CD4-positive, alpha-beta T cell treated with Interleukin-1 beta for 1 hour (primary cell): Measurements from ENCODE around the gene MBNL3.

Source experiments
- DNase-seq, 2 donors: peaks; one replicate each; pipeline ENCODE4 v3.0.0-alpha.2; 2020 to 2022

MBNL3 gene, protein sequence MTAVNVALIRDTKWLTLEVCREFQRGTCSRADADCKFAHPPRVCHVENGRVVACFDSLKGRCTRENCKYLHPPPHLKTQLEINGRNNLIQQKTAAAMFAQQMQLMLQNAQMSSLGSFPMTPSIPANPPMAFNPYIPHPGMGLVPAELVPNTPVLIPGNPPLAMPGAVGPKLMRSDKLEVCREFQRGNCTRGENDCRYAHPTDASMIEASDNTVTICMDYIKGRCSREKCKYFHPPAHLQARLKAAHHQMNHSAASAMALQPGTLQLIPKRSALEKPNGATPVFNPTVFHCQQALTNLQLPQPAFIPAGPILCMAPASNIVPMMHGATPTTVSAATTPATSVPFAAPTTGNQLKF

GRCh38 chrX:132488819-132489577 is at the start of gene MBNL3:
TSS of gene MBNL3 (minus strand) at chrX:132489038. CDS start at chrX:132439611, 49,427 bp downstream.
- peak; percentile 68 to 75 for DNase-seq

DNA sequence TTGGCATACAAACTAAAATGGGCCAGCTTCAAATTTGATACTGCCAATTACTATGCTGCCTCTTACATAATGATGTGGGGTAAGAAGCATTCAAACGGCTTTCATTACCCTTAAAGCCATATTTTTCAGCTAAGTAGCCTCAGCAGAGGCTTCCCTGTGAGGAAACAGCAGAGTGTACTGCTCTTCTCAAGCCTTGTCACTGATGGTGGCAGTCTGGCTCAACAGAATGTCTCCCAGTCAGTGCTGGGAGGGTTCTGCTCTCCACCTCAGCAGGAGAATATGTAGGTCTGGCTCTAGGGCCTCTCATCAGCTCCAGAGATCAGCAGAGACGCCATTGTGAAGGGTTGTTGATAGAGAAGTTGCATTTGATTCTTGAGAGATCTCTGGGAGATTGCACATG is 44.6 kb upstream of the MBNL3 start:
- DNase-seq: no peak

DNA sequence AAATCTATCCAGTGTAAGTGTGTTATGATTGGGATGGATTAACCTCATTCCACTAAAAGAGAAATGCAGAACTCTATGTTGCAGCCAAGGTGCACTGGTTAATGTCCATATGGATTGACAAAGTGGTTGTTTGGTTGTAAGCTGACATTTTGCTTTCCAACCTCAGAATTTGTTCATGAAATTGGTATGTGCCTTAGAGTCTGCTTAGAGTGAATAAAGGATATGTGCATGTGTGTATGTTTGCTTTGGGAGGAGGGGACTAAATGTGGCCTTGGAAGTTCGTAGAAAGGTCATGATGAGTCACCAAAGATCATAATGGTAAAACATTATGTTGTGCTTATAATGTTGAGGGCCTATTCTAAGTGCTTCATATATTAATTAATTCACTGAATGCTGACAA is 44.1 kb upstream of the MBNL3 start:
- DNase-seq: no peak

- DNase-seq: no peak
These were observed 43.3 kb upstream of the MBNL3 start for GRCh38 chrX:132532097-132532496.

GRCh38 chrX:132520792-132521191 is 32.0 kb upstream of the MBNL3 start:
- no peak for DNase-seq

DNA sequence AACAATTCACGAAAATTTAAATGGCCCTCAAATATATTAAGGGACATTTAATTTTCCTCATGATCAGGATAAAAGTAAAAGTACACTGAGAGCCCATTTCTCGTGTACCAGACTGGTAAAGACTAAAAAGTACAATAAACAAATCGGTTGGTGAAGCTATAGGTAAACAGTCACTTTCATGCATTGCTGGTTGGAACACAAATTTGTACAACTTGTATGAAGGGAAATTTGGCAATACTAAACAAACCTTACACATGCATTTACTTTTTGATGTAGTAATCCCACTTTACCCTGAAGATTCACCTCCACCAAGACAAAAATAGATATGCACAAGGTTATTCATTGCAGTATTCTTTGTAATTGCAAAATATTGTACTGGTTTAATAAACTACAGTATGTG is 31.4 kb upstream of the MBNL3 start:
- DNase-seq: no peak

DNA sequence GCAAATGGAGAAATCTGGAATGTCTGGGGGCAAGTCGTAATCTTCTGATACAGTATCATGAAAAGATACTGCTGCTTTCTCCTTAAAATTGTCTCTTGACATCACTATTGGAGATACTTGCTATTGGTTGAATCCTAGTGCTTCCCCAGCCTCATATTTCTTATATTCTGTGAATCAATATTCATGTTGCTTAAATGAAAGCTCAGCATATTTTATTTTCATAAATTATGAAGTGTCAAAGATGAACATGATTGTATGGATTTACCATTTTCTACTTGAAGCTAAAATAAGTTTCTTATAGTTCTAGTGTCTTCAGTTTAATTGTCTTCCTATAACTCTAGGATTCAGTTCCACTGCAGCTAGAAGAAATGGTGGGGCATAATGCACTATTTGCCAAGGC is 29.6 kb upstream of the MBNL3 start:
- no peak for DNase-seq

GRCh38 chrX:132508834-132509233 is 20.0 kb upstream of the MBNL3 start:
- no peak for DNase-seq

DNA sequence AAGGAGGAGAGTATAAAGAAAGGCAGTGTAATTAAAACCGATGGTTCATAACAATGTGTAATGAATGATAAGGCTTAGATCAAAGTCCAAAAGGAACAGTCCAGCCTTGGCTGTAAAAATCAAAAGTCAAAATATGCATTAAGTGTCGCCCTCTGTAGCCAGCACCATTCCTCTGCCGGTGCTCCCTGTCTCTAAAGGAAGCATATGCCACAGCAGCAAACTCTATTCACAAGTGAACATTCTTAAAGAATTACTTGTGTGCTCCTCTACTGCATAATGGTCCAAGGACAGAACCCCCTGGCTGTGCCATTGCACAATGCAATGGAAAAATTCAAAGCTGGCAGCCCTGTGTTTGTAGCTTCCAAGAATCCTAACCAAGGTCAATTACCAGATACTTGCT is 16.3 kb upstream of the MBNL3 start:
- DNase-seq: no peak

DNA sequence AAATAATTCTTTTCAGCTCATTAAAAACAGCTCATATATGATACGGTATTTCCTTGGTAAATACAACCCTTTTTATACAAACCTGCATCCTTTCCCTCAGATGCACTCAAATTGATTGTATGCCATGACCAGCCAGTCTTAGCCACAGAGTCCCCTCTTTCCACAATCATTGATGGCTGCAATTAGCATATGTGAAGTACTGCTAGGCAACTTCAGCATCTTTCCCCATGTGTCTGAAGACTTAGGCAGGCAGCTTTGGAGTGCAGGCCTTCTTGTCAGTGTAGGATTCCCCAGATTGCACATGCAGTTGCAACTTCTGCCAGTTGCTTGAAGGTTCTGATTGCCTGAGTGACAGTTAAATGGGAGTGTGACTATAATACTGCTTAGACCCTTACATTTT is 15.6 kb upstream of the MBNL3 start:
- DNase-seq: no peak

- DNase-seq: no peak
These were observed 12.8 kb upstream of the MBNL3 start for GRCh38 chrX:132501606-132502005.

DNA sequence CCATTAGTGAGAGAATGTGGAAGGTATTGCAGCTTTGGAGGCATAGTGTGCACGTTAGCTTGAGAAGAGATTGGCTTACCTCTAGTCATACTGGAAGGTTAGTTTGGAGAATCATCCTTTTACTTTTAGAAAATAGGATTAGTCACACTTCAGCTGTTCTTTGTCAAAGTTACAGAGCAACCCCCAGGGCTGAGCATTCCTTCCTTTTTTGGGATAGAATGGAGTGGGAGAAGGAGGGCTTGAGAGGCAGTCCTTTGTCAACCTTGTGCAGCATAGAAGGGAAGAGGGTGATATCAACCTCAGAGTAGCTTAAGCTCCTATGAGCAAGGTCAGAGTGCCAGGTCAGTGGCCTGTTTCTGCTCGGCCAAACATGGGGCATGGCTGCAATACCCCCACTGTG is 8.6 kb upstream of the MBNL3 start:
- DNase-seq: no peak

DNA sequence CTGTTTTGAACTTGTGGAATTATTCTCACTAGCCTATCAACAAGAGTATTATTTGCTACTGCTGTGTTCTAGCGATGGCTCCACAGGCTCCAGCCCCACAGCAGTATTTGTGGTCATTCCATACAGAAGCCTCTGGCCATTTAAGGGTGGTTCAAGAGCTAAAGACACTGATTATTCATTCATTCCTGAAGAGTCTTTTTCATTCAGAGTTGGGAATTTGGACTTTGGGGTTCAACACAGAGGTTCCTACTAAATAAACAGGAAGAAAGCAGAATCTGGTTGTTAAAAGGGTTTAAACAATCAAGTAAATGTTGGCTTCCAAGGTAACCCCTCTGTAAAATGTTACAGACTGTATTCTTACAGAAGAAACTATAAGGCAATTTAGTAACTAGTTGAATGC is 4.3 kb upstream of the MBNL3 start:
- no peak for DNase-seq

DNA sequence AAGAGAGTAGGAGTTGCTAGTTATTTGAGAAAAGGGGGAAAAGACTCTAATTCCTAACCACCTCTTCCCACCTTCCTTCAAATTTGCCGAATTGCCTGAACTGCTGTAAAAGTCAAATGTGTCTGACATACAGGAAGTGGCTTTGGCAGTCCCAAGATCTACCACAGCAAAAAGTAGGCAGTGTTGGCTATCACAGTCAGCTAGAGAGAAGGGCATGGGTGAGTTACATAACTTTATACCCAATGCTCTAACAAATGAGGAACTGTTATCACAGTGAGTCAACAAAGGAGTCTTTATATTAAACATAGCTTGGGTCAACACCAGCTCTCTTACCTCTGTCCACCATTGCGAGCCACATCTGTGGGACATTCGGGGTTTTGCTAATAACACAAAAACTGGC is 2.4 kb upstream of the MBNL3 start:
- peak; percentile 44 to 60 for DNase-seq

- peak; percentile 40 to 55 for DNase-seq
These were observed 961 bp upstream of the MBNL3 start for GRCh38 chrX:132489578-132490419.

DNA sequence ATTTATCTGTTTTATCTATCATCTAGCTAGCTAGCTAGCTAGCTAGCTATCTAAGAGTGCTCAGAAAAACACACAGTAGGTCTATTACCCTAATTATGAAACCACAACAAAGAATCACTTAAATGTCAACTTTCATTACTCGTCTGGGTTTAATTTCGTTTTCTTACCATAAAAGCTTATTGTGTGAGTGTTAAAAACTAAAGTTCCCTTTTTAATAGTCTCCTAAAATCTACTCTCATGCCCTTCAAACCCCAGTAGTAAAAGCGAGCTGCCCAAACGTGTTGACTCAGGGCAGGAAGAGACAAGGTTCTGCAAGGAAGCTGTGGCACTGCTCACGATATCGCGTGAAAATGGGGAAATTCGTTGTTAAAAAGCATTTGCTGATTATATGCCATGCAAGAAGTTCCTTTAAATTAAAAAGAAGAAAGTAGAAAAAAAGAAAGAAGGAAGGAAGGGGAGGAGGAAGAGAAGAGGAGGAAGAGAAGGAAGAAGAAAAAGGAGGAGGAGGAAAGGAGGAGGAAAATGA is 595 bp downstream of the MBNL3 start:
- peak; percentile 30 to 34 for DNase-seq

GRCh38 chrX:132486599-132487178 is 2.1 kb downstream of the MBNL3 start:
- no peak for DNase-seq

GRCh38 chrX:132483951-132484350 is 4.9 kb downstream of the MBNL3 start:
- no peak for DNase-seq

DNA sequence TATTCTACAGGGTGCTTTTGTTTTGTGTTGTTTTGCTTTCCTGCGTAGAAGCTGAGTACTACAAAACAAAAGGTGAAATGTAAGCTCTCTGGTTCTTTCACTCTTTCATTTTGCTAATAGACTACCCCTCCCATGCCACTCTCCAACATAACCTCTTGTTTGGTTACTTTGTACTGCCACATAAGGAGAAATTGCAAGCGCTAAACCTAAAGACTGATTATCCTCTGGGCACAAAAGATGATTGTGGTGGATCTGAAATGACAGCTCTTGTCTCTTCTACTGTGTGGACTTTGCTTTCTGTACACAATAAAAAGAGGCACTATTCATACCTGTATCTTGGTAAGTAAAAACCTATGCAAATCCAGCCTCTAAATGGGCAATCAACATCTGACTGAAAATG is 5.3 kb downstream of the MBNL3 start:
- DNase-seq: no peak

DNA sequence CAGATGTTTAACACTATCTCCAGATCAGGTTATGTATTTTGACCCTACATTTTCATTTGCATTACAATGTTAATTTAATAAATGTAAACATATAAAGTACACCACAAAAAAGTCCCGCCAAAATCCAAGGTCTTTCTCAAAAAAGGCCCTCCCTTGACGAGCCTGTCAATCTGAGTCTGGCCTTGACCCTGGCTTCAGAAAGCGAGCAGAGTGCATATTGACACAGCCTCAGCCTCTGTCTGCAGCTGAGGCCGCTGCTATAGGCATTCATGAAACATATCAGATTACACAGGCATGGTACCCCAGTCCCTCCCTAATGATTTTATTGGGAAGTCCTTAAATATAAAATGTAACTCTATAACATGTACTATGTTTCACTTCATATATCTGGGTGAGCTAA is 6.2 kb downstream of the MBNL3 start:
- no peak for DNase-seq

GRCh38 chrX:132481449-132481848 is 7.4 kb downstream of the MBNL3 start:
- DNase-seq: no peak

- peak; percentile 51 to 61 for DNase-seq
These were observed 8.1 kb downstream of the MBNL3 start for GRCh38 chrX:132480581-132481203.
